ENCODE data around the gene LRBA.
A peak's percentile ranks its signal among the peaks of the same experiment; 100 is the strongest.

LRBA gene

GRCh38 chr4:150286656-150287055 is 728.4 kb downstream of the LRBA start:
- FAIRE-seq (no peak), DNase-seq (ENCODE audit: insufficient read length, low spot score) (no peak)
- no peak for TF ChIP-seq CTCF (IDR thresholded peaks at IDR 0.05; ENCODE audit: insufficient read depth, missing control alignments)

GRCh38 chr4:150283689-150284088 is 731.4 kb downstream of the LRBA start:
- DNase-seq (ENCODE audit: insufficient read length, low spot score) (no peak), FAIRE-seq (no peak)
- TF ChIP-seq CTCF (IDR thresholded peaks at IDR 0.05; ENCODE audit: insufficient read depth, missing control alignments), result no peak

- TF ChIP-seq CTCF (IDR thresholded peaks at IDR 0.05; ENCODE audit: insufficient read depth, missing control alignments), result no peak
- no peak for DNase-seq (ENCODE audit: insufficient read length, low spot score)
- peak; percentile 44 for FAIRE-seq
Observed at GRCh38 chr4:150280975-150281374, 734.1 kb downstream of the LRBA start.

GRCh38 chr4:150280081-150280895 is 734.8 kb downstream of the LRBA start:
- no peak for TF ChIP-seq CTCF (IDR thresholded peaks at IDR 0.05; ENCODE audit: insufficient read depth, missing control alignments)
- FAIRE-seq, result no peak
- DNase-seq (ENCODE audit: insufficient read length, low spot score), result no peak

- peak; percentile 85 for FAIRE-seq
- TF ChIP-seq CTCF (IDR thresholded peaks at IDR 0.05; ENCODE audit: insufficient read depth, missing control alignments), result no peak
- DNase-seq (ENCODE audit: insufficient read length, low spot score), result no peak
Observed at GRCh38 chr4:150278206-150278605, 736.9 kb downstream of the LRBA start.

- DNase-seq (ENCODE audit: insufficient read length, low spot score) (no peak), FAIRE-seq (no peak)
- TF ChIP-seq CTCF (IDR thresholded peaks at IDR 0.05; ENCODE audit: insufficient read depth, missing control alignments), result no peak
Observed at GRCh38 chr4:150268444-150268843, 746.6 kb downstream of the LRBA start.

GRCh38 chr4:150265806-150266205 is 749.3 kb downstream of the LRBA start:
- no peak for FAIRE-seq

More at GRCh38 chr4:150265806-150266205, 749.3 kb downstream of the LRBA start:
- TF ChIP-seq CTCF (IDR thresholded peaks at IDR 0.05; ENCODE audit: insufficient read depth, missing control alignments), result no peak
- no peak for DNase-seq (ENCODE audit: insufficient read length, low spot score)
